Liver (tissue), 9 donors: ENCODE data around the gene NTN3. TPM values are rescaled to one million over a fixed set of nuclear protein-coding genes. Genes with fewer than 3 reads are reported as not detected.

Experiments used
- DNase-seq: peaks from one replicate; pipeline ENCODE4 v3.0.0-alpha.2; 2017; ENCODE audit warnings: low spot score
- H3K27ac ChIP-seq, 2 donors: one replicate each; pipeline ENCODE4 v1.7.0; 2013; ENCODE audit warnings: inconsistent platforms in 2 of 2, low read length in 2 of 2, control low read depth in 1 of 2, low read depth in 1 of 2, mild to moderate bottlenecking in 1 of 2
- H3K27me3 ChIP-seq, 4 donors: one replicate each; pipeline versions ENCODE4 v1.6.1 to v1.7.0; 2013; ENCODE audit warnings: low read length in 3 of 4, inconsistent platforms in 1 of 4, mild to moderate bottlenecking in 1 of 4, moderate library complexity in 1 of 4; ENCODE audit not compliant: control insufficient read depth in 4 of 4, insufficient read depth in 4 of 4
- H3K36me3 ChIP-seq, 4 donors: one replicate each; pipeline versions ENCODE4 v1.6.1 to v1.7.0; 2013; ENCODE audit warnings: low read length in 3 of 4, mild to moderate bottlenecking in 3 of 4, low read depth in 1 of 4, moderate library complexity in 1 of 4; ENCODE audit not compliant: control insufficient read depth in 4 of 4, insufficient read depth in 3 of 4
- H3K4me1 ChIP-seq, 4 donors: one replicate each; pipeline versions ENCODE4 v1.6.1 to v1.7.0; 2013; ENCODE audit warnings: low read length in 3 of 4, mild to moderate bottlenecking in 3 of 4, moderate library complexity in 1 of 4; ENCODE audit not compliant: control insufficient read depth in 4 of 4, insufficient read depth in 4 of 4
- H3K4me3 ChIP-seq, 3 donors: one replicate each; pipeline versions ENCODE4 v1.6.1 to v1.7.0; 2013; ENCODE audit warnings: low read length in 3 of 3, control low read depth in 1 of 3, low read depth in 1 of 3, mild to moderate bottlenecking in 1 of 3
- H3K9ac ChIP-seq, 2 donors: one replicate each; pipeline ENCODE4 v1.7.0; 2013; ENCODE audit warnings: low read length in 2 of 2, mild to moderate bottlenecking in 2 of 2, moderate library complexity in 2 of 2, control low read depth in 1 of 2, low read depth in 1 of 2
- H3K9me3 ChIP-seq, 4 donors: one replicate each; pipeline versions ENCODE4 v1.6.1 to v1.7.0; 2013; ENCODE audit warnings: low read length in 3 of 4; ENCODE audit not compliant: control insufficient read depth in 4 of 4
- CTCF ChIP-seq: fragments of 150-350 bp; IDR thresholded peaks from 2 replicates; pipeline ENCODE4 v1.5.1; 2017; ENCODE audit warnings: improper control_type of control experiment, low read depth, low read length; ENCODE audit not compliant: missing input control
- EGR1 ChIP-seq, 2 donors: IDR thresholded peaks; 2 replicates each; pipeline ENCODE4 v1.6.1; 2016 to 2018; ENCODE audit warnings: antibody characterized with exemption in 2 of 2, low read depth in 2 of 2
- FOXA1 ChIP-seq: IDR thresholded peaks from 2 replicates; pipeline ENCODE4 v1.6.1; 2016; ENCODE audit warnings: antibody characterized with exemption
- GABPA ChIP-seq, 2 donors: IDR thresholded peaks in 1 of 2; conservative IDR thresholded peaks in 1 of 2; 2 replicates each; pipeline ENCODE4 v1.6.1; 2016; ENCODE audit warnings: antibody characterized with exemption in 2 of 2, mild to moderate bottlenecking in 1 of 2, moderate library complexity in 1 of 2
- HNF4A ChIP-seq, 2 donors: conservative IDR thresholded peaks; 2 replicates each; pipeline ENCODE4 v1.6.1; 2016; ENCODE audit warnings: antibody characterized with exemption in 2 of 2, mild to moderate bottlenecking in 2 of 2
- HNF4G ChIP-seq: IDR thresholded peaks from 2 replicates; pipeline ENCODE4 v1.6.1; 2016; ENCODE audit warnings: antibody characterized with exemption
- JUND ChIP-seq, 2 donors: IDR thresholded peaks; 2 replicates each; pipeline ENCODE4 v1.6.1; 2016; ENCODE audit warnings: antibody characterized with exemption in 2 of 2
- MAX ChIP-seq: IDR thresholded peaks from 2 replicates; pipeline ENCODE4 v1.6.1; 2016; ENCODE audit warnings: antibody characterized with exemption
- NR2F2 ChIP-seq: IDR thresholded peaks from 2 replicates; pipeline ENCODE4 v1.6.1; 2016; ENCODE audit warnings: antibody characterized with exemption
- RAD21 ChIP-seq, 2 donors: IDR thresholded peaks; 2 replicates each; pipeline ENCODE4 v1.6.1; 2016; ENCODE audit warnings: antibody characterized with exemption in 2 of 2, mild to moderate bottlenecking in 2 of 2
- RXRA ChIP-seq, 2 donors: IDR thresholded peaks; 2 replicates each; pipeline ENCODE4 v1.6.1; 2017 to 2018; ENCODE audit warnings: antibody characterized with exemption in 2 of 2, mild to moderate bottlenecking in 1 of 2
- TAF1 ChIP-seq: conservative IDR thresholded peaks from 2 replicates; pipeline ENCODE4 v1.6.1; 2016; ENCODE audit warnings: antibody characterized with exemption, mild to moderate bottlenecking
- ZBTB33 ChIP-seq: IDR thresholded peaks from 2 replicates; pipeline ENCODE4 v1.6.1; 2016; ENCODE audit warnings: antibody characterized with exemption
- WGBS: extraction: QIAGEN DNeasy Blood & Tissue Kit; methylation state at CpG from one replicate; pipeline ENCODE4 v1.1.7; 2013; 5-methylcytosine and 5-hydroxymethylcytosine counted together
- polyA plus RNA-seq, 2 donors: library from polyadenylated mRNA; stranded (reverse) in 1 of 2; unstranded in 1 of 2; fragments of 200-250 nt in 1 of 2; fragments of >200 nt in 1 of 2; fragmentation: Nextera tagmentation in 1 of 2; extraction: Ambion mirVana in 1 of 2; gene quantifications; one replicate each; pipeline versions ENCODE4 v1.2.1 to v1.2.3, GENCODE V29; 2013 to 2015
- total RNA-seq, 2 donors: library from RNA; depleted of rRNA; stranded (reverse); fragments of >200 nt; gene quantifications; one replicate each; pipeline ENCODE4 v1.2.3, GENCODE V29; 2014
- TF ChIP-seq, protein P1 (sequence below): IDR thresholded peaks from 2 replicates; pipeline ENCODE4 v1.6.1; 2016; ENCODE audit warnings: antibody characterized with exemption
- TF ChIP-seq, protein P2 (sequence below): IDR thresholded peaks from 2 replicates; pipeline ENCODE4 v1.6.1; 2016; ENCODE audit warnings: antibody characterized with exemption, mild to moderate bottlenecking
- donor health status: healthy.
- donor health status: healthy.
- donor health status: healthy.
- donor health status: healthy.
- donor health status: healthy.

The NTN3 gene
- total and polyA plus RNA-seq, 4 donors = 0.19 to 2.3 (median 0.28) TPM; not detected in 1

DNA sequence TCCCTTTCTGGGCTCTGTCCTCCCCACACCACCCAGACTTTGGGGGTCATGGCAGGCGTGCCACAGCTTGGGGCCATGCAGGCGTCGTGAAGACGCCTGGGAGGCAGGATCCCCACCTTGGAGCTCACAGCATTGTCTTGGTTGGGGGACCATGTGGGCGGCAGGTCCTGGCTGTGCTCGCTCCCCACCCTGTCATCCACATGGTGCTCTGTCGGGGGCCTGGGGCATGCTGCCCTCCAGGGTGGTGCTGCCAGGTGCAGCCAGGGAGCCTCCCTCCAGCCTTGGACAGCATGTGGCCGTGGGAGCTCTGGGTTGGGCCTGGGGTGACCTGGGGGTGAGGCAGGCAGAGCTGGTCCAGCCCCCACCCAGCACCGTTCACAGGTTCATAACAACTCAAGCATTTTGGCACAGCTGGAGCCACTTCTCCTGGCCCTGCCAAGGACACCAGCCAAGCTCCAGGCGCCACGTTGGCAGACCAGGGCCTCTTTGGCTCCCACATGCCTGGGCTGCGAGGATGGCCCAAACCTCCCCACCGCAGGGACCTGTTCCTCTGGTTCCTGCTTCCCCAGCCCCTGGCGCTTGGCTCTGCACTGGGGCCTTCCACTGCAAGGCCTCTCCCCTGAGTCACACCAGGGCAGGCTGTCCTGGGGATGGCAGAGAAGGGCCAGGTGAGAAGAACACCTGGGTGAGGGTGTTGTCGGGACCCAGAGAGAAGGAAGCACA, 27.6 kb downstream of the NTN3 start:
- Histone ChIP-seq H3K27ac (no peak overlapping the region), H3K36me3 (peaks cover 0 to 9% (median under 1%) of the 10 kb centered on the region in 4 donors), H3K4me3 (no peak overlapping the region), H3K9ac (no peak overlapping the region), H3K4me1 (peaks cover 18 to 55% (median 37%) of the 10 kb centered on the region in 4 donors), H3K9me3 (no peaks in the 10 kb centered on the region), H3K27me3 (no peaks in the 10 kb centered on the region)
- DNase-seq = no peak
- TF ChIP-seq ZBTB33 (no peak), GABPA (IDR thresholded peaks at IDR 0.05 in 1 of 2, conservative IDR thresholded peaks at IDR 0.05 in 1 of 2) (no peak), HNF4G (no peak), FOXA1 (no peak)
- TF ChIP-seq, protein P1, sequence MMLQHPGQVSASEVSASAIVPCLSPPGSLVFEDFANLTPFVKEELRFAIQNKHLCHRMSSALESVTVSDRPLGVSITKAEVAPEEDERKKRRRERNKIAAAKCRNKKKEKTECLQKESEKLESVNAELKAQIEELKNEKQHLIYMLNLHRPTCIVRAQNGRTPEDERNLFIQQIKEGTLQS = no peak
- 65% methylated on average over 15 of the region's 15 CpGs for WGBS

- Histone ChIP-seq H3K9ac (no peak overlapping the region), H3K9me3 (no peaks in the 10 kb centered on the region), H3K4me3 (no peak overlapping the region), H3K4me1 (peaks cover 18 to 55% (median 37%) of the 10 kb centered on the region in 4 donors), H3K36me3 (peaks cover 0 to 9% (median under 1%) of the 10 kb centered on the region in 4 donors), H3K27ac (no peak overlapping the region), H3K27me3 (no peaks in the 10 kb centered on the region)
- no peak for DNase-seq
- no peak for TF ChIP-seq RXRA (IDR thresholded peaks at IDR 0.05)
- TF ChIP-seq ZBTB33 = no peak
- TF ChIP-seq TAF1 = no peak
- no peak for TF ChIP-seq GABPA (IDR thresholded peaks at IDR 0.05 in 1 of 2, conservative IDR thresholded peaks at IDR 0.05 in 1 of 2)
- no peak for TF ChIP-seq CTCF
- no peak for TF ChIP-seq RAD21 (IDR thresholded peaks at IDR 0.05)
- no peak for TF ChIP-seq FOXA1
- TF ChIP-seq NR2F2 = no peak
- no peak for TF ChIP-seq MAX
- TF ChIP-seq EGR1 (IDR thresholded peaks at IDR 0.05; ENCODE audit: low read depth in 2 of 2) = no peak
- TF ChIP-seq, protein P2, sequence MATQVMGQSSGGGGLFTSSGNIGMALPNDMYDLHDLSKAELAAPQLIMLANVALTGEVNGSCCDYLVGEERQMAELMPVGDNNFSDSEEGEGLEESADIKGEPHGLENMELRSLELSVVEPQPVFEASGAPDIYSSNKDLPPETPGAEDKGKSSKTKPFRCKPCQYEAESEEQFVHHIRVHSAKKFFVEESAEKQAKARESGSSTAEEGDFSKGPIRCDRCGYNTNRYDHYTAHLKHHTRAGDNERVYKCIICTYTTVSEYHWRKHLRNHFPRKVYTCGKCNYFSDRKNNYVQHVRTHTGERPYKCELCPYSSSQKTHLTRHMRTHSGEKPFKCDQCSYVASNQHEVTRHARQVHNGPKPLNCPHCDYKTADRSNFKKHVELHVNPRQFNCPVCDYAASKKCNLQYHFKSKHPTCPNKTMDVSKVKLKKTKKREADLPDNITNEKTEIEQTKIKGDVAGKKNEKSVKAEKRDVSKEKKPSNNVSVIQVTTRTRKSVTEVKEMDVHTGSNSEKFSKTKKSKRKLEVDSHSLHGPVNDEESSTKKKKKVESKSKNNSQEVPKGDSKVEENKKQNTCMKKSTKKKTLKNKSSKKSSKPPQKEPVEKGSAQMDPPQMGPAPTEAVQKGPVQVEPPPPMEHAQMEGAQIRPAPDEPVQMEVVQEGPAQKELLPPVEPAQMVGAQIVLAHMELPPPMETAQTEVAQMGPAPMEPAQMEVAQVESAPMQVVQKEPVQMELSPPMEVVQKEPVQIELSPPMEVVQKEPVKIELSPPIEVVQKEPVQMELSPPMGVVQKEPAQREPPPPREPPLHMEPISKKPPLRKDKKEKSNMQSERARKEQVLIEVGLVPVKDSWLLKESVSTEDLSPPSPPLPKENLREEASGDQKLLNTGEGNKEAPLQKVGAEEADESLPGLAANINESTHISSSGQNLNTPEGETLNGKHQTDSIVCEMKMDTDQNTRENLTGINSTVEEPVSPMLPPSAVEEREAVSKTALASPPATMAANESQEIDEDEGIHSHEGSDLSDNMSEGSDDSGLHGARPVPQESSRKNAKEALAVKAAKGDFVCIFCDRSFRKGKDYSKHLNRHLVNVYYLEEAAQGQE = no peak
- TF ChIP-seq HNF4A (conservative IDR thresholded peaks at IDR 0.05) = no peak
- no peak for TF ChIP-seq JUND (IDR thresholded peaks at IDR 0.05)
- 92% methylated on average over 6 of the region's 6 CpGs for WGBS
Measured at GRCh38 chr16:2499454-2499853, 28.4 kb downstream of the NTN3 start.
